IPS-20b (cell line): ENCODE measurements around the gene OTUB1.
"Not testable (repeated sequence)": the region's sequence is repeated elsewhere in the genome, so short reads cannot be mapped to it uniquely, and the experiment has no call there.

Experiments
- H3K27ac ChIP-seq: one replicate; pipeline ENCODE4 v1.5.1; 2013; ENCODE audit warnings: low read length
- H3K27me3 ChIP-seq: 2 replicates; pipeline ENCODE4 v1.6.1; 2013; ENCODE audit warnings: mild to moderate bottlenecking, low read length, inconsistent platforms; ENCODE audit not compliant: insufficient read depth
- H3K36me3 ChIP-seq: 2 replicates; pipeline ENCODE4 v1.6.1; 2013; ENCODE audit warnings: low read depth, mild to moderate bottlenecking, inconsistent platforms, low read length, moderate library complexity; ENCODE audit not compliant: insufficient read depth
- H3K4me1 ChIP-seq: 2 replicates; pipeline ENCODE4 v1.6.1; 2013; ENCODE audit warnings: mild to moderate bottlenecking, control low read depth, inconsistent platforms, low read length, moderate library complexity; ENCODE audit not compliant: insufficient read depth
- H3K4me3 ChIP-seq: 2 replicates; pipeline ENCODE4 v1.5.1; 2013; ENCODE audit warnings: mild to moderate bottlenecking, low read length, inconsistent platforms
- H3K9ac ChIP-seq: 2 replicates; pipeline ENCODE4 v1.6.1; 2013; ENCODE audit warnings: low read depth, mild to moderate bottlenecking, inconsistent platforms, low read length, moderate library complexity
- H3K9me3 ChIP-seq: 2 replicates; pipeline ENCODE4 v1.6.1; 2013; ENCODE audit warnings: mild to moderate bottlenecking, low read depth, low read length, inconsistent platforms; ENCODE audit not compliant: insufficient read depth

The OTUB1 gene

GRCh38 chr11:64041846-64042245 lies 55.6 kb downstream of the OTUB1 start:
- Histone ChIP-seq H3K27me3 (peaks cover 100% of the 10 kb centered on the region), H3K9me3 (no peaks in the 10 kb centered on the region), H3K36me3 (no peaks in the 10 kb centered on the region), H3K27ac (no peak overlapping the region), H3K9ac (no peak overlapping the region), H3K4me3 (no peak overlapping the region), H3K4me1 (no peaks in the 10 kb centered on the region)

GRCh38 chr11:64042301-64042700 lies 56.1 kb downstream of the OTUB1 start:
- H3K27ac ChIP-seq, result no peak overlapping the region
- no peaks in the 10 kb centered on the region for H3K4me1 ChIP-seq
- H3K9ac ChIP-seq, result no peak overlapping the region
- no peak overlapping the region for H3K4me3 ChIP-seq
- no peaks in the 10 kb centered on the region for H3K36me3 ChIP-seq
- peaks cover 100% of the 10 kb centered on the region for H3K27me3 ChIP-seq
- H3K9me3 ChIP-seq, result no peaks in the 10 kb centered on the region

- no peak overlapping the region for H3K27ac ChIP-seq
- no peaks in the 10 kb centered on the region for H3K36me3 ChIP-seq
- H3K4me3 ChIP-seq, result no peak overlapping the region
- H3K27me3 ChIP-seq, result peaks cover 97% of the 10 kb centered on the region
- H3K4me1 ChIP-seq, result no peaks in the 10 kb centered on the region
- no peaks in the 10 kb centered on the region for H3K9me3 ChIP-seq
- H3K9ac ChIP-seq, result no peak overlapping the region
Measured at GRCh38 chr11:64043545-64043944, 57.3 kb downstream of the OTUB1 start.

- no peak overlapping the region for H3K4me3 ChIP-seq
- H3K27ac ChIP-seq, result no peak overlapping the region
- H3K4me1 ChIP-seq, result no peaks in the 10 kb centered on the region
- no peak overlapping the region for H3K9ac ChIP-seq
- H3K27me3 ChIP-seq, result peaks cover 97% of the 10 kb centered on the region
- H3K9me3 ChIP-seq, result no peaks in the 10 kb centered on the region
- H3K36me3 ChIP-seq, result no peaks in the 10 kb centered on the region
Measured at GRCh38 chr11:64044730-64045393, 58.6 kb downstream of the OTUB1 start.

GRCh38 chr11:64045700-64046099 lies 59.5 kb downstream of the OTUB1 start:
- no peaks in the 10 kb centered on the region for H3K9me3 ChIP-seq
- peaks cover 97% of the 10 kb centered on the region for H3K27me3 ChIP-seq
- no peak overlapping the region for H3K9ac ChIP-seq
- H3K4me3 ChIP-seq, result no peak overlapping the region
- no peaks in the 10 kb centered on the region for H3K36me3 ChIP-seq
- H3K4me1 ChIP-seq, result no peaks in the 10 kb centered on the region
- no peak overlapping the region for H3K27ac ChIP-seq

GRCh38 chr11:64047373-64047772 lies 61.1 kb downstream of the OTUB1 start:
- H3K27me3 ChIP-seq, result peaks cover 97% of the 10 kb centered on the region
- not testable (repeated sequence) for H3K9ac ChIP-seq

More at GRCh38 chr11:64047373-64047772, 61.1 kb downstream of the OTUB1 start:
- not testable (repeated sequence) for H3K27ac ChIP-seq, H3K9me3 ChIP-seq, H3K4me3 ChIP-seq, H3K36me3 ChIP-seq, H3K4me1 ChIP-seq
